Head of caudate nucleus (tissue), 42 donors: ENCODE results near the gene MAP6D1.

Experiments used
- DNase-seq, 42 donors: peaks; one replicate each; pipeline versions ENCODE4 v3.0.0 to v3.0.0-alpha.2; 2020 to 2021; ENCODE audit warnings: mixed read lengths in 7 of 42
- intact Hi-C: fragments of 100-400 bp; cut with DNase I; formaldehyde crosslinking; loops from one replicate; pipeline ENCODE4 v1.15.0; 2022

Gene MAP6D1

DNA sequence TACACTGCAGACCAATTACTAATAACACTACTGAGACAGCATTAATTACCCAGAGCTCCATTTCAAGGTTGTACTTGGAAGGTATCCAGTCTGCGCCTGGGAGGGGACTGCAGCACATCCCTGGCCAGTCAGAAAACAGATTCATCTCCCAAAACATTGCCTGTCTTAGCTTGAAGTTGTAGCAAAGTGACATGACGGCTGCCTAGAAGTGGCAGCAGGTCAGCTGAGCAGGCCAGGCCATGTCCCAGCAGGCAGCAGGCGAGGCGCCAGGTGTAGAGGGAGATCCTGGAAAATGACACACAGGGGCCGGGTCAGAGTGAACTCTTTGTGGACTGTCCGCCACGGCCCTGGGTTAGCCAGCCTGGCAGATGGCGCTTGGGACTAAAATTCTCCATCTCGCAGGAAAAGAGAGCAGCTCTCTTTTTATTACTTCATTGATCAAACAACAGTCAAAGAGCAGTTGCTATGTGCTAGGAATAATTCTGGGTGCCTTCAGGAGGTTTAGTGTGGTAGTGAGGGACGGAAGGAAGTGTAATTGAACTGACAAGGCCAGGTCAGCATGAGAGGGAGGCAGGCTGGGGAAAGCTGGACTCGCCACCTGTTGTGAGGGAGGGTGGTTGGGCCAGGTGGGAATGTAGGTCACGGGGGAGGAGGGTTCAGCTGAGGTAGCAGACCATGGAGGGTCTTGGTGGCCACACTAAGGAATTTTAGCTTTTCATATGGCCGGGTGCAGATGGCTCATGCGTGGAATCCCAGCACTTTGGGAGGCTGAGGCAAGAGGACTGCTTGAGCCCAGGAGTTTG lies 1.3 kb upstream of the MAP6D1 start:
- intact Hi-C loops: loop anchor here (2.0 kb wide), 1 partner anchor 58 kb away; the partner anchor contains the start of gene PARL
- peak in 3 of 42 donors; percentile 12 to 55 (median 48) for DNase-seq

DNA sequence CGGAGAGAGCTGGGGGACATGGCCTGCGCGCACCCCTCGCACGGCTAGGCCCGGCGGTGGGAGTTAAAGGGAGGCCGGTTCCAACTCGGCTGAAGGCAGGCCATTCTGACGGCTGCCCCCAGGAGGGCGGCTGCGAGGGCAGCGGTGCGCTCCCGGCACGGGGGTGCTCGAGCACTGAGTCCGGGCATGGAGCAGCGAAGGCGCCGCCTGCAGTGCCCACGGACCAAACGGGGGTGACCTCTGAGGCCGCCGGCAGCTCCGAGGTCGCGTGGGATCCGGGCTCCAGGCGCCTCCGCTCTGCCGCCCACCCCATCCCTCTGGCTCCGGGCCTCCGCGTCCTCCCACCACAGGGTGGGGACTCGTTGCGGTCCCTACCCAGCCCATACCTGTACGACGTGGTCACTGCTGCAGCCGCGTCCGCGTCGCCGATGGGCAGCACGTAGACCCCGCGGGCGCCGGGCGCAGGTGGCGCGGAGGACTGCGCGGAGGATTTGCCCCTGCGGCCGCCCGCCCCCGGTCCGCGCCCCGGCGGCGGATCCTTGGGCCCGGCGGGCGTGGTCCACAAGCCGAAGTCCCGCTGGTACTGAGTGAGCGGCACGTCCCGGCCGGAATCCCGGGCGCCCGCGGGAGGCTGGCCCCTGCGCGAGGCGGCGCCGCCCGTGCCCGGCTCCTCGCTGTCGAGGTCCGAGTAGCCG lies 469 bp downstream of the MAP6D1 start:
- DNase-seq: peak in 26 of 42 donors; percentile 14 to 72 (median 50)

DNA sequence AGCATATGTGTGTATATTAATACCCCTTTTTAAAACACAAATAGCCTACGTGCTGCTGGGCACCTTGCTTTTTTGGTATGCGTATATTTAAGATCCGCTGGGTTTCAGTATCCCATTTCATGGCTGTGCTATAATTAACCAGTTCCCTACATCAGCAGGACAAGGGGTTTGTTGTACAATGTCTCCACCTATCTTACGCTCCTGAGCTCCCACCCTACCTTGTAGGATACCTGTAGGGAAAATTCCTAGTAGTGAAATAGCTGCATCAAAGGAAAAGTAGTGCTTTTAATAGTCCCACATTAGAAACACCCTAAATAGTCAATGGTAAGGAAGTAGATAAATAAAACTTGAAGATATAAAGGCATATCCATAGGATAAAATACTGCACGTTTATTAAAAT lies 1.4 kb downstream of the MAP6D1 start:
- intact Hi-C loops: no loop called here
- peak in 3 of 42 donors; percentile 4 to 43 (median 25) for DNase-seq

More for the DNA sequence above, 469 bp downstream of the MAP6D1 start:
- intact Hi-C loops: no loop called here

DNA sequence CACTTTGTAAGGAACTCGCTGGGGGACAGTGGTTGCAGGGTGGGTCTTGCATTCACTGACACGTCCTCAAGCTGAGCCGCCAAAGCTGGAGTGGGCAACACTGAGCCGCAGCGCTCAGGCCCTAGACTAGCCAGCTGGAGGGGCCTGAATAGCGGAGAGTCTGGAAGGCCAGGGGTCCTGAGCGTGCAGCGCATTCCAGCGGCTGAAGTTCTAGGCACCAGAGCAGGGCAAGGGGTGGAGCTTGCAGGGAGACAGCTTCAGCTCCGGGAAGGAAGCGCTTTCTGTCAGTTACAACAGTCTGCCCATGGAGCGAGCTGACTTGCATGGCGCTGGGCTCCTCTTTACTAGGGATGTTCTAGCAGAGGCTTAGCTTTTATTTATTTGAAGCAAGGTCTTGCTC lies 2.7 kb downstream of the MAP6D1 start:
- intact Hi-C loops: no loop called here
- peak in 38 of 42 donors; percentile 31 to 86 (median 72) for DNase-seq

DNA sequence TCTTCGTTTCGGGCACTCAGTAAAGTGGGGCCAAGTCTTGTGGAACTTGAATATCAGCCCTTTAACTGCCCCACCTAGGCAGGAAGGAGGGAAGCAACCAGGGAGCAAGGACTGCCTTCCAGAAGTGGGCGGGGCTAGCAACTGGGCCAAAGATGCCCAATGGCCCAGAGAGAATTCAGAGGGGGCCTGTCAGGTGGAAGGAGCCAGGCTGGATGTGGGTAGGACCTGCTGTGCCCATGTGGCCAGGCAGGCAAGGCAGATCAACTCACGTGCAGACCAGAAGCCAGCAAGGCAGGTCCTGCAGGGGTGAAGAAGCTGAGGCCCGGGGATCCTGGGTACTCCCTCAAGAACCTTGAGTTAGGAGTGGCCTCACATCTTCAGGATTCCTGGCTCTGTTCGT lies 5.5 kb downstream of the MAP6D1 start:
- DNase-seq: peak in 7 of 42 donors; percentile 5 to 35 (median 14)
- intact Hi-C loops: no loop called here

DNA sequence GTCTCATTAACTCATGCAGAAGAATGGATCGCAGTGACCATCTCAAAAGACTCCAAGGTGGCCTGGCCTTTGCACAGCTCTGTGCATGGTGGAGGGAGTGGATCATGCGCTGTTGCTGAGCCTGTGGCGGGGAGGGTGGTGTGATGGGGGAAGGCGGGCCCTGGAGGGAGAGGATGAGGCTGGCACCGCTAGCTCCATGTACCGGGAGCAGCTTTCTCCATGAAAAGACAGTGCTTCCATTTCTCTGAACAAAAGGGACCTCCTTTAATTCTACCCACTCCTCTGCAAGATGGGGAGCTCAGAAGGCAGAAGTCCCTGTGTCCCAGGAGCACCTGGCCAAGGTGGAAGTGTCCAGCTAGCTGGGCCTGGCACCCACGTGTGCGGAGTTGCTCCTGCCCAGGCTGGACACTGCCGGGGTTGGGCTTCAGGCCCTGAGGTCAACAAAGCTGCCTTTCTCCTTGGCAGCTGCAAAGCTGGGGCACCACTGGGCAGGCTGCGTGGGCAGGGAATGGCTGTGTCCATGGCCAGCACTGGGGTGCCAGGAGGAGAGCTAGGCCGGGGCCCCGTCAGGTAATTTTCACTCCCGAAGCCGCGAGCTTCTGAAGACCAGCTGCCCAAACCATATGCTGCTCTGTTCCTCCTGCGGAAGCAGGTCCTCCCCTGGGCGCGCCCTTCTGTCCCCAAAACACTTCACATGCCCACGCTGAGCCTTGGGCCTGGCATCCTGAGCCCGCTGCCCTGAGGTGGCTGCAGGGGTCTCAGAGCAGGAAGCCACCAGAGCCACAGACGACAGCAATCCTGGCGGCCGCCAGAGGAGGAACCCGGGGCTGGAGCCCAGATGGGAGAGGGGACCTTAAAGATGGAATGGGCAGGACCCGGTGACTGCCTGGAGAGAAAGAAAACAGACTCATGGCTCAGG lies 6.4 kb downstream of the MAP6D1 start:
- intact Hi-C loops: no loop called here

DNA sequence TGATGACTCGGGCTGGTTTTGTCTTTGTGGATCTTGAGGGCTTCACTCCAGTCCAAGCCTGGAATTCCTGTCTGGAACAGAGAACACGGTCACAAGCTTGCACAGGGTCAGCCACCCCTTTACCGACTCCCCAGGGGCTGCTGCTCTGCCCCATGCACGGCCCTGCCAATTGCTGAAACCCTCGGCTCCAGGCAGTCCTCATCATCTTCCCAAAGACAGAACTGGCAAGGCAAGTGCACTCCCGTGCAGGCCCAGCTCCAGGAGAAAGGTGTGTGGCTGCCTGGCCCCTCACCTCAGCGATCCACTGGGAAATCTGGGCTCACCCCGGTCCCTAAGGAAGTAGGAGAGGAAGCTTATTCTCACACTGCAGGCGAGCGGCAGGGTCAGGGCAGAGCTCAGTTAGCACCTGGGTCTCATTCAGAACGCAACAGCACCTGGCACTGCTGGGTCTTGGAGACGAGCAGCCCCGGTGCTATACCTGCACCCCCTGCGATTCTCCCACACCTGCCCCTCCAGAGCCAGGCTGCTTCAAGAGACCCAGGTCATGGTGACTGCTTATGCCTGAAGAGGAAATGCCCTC lies 7.2 kb downstream of the MAP6D1 start:
- intact Hi-C loops: no loop called here
- peak in 2 of 42 donors; percentile 13 to 38 for DNase-seq

More for the DNA sequence above, 6.4 kb downstream of the MAP6D1 start:
- DNase-seq: peak; percentile 74 to 97 (median 90)

DNA sequence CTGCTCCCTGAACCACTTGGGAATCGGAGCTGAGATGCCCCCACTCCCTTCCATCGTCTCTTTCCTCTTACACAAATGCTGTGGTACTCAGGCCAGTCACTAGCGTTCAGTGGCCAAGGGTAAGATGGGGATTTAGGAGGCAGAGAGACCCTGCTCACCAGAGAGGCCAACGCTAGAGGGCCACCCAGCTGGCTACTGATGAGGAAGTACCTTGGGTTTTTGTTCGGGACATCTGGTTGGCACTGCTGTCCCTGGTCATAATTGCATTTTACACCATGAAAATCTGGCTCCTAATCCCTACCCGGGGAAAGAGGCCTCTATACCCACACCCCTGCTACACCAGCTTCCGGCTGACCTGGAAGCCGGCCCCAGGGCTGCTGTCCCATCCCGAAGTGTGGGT lies 7.7 kb downstream of the MAP6D1 start:
- intact Hi-C loops: no loop called here
- peak in 3 of 42 donors; percentile 12 to 25 (median 15) for DNase-seq

DNA sequence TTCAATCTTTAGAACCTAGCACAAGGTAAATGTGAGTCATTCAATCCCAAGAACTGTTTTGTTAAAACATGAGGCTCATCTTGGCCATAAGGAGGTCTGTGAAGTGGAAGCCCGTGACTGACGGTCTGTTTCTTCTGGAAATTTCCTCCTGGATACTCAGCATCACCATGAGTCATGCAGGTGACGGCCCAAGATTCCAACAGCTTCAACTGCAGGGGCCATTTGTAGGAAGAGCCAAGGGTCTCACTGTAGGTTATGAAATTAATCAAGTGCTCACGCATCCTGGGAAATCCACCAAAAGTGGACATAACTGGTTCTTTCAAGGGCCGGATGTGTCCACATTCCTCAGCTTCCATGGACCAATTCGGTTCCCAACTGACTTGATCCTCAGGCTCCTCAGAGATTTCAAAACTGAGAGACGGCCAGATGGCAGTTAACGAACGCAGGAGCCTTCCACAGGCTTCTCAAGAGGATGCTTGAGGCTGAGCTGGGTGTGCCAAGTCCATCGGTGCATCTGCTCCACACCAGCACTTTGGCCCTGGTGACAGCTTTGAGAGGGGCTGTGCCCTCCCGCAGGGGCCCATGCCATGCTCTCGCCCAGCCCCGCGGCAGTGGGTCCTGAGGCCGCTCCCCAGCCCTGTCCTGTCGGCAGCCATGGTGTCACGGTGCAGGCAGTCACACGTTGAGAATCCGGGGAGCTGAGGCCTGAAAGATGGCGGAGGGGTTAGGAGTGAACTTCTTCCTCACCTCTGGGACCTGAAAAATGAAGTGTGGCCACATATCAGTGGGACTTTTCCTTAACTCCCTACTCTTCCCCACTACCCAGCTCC lies 8.5 kb downstream of the MAP6D1 start:
- peak in 6 of 42 donors; percentile 1 to 35 (median 14) for DNase-seq
- intact Hi-C loops: no loop called here

DNA sequence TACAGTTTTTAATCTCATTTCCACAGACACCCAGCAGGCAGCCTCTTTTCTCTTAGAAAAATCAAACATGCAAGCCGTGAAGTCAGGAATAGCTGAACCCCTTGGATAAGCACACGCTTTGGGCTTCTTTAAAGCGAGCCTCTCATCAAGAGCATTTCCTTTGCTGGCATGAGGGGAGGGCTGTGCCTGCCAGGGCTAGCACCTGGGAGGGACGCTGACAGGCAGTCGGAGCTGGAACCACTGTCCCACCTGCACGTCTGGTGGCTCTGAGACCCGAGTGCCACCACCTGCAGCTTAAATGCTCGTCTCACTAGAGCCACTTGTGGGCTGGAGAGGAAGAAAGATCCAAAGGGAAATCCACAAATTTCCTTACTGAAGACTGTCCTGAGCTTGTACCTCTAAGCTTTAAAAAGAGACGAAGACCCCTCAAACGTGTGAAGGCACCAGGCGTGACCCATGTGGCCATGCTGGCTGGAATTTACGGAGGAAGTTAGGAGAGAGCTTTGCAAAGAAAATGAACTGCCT lies 9.4 kb downstream of the MAP6D1 start:
- intact Hi-C loops: no loop called here

DNA sequence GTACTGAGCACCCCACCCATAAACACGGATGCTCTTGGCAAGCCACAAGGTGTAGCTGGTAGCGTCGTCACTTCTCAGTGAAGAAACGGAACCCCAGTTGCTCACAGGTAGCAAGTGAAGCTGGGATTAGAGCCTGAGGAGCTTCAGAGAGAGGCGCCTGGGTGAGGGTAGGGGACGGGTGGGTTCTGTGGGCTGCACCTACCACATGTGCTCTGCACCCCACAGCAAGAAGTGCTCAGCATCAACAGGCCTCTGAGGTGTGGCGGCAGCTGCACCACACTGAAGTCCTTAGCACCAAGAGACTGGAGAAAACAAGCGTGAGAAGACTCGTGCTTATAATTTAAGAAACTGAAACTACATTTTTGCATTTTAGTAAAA lies 9.8 kb downstream of the MAP6D1 start:
- DNase-seq: peak in 1 of 42 donors; percentile 31
- intact Hi-C loops: no loop called here

More for the DNA sequence above, 9.4 kb downstream of the MAP6D1 start:
- peak in 5 of 42 donors; percentile 9 to 37 (median 13) for DNase-seq

DNA sequence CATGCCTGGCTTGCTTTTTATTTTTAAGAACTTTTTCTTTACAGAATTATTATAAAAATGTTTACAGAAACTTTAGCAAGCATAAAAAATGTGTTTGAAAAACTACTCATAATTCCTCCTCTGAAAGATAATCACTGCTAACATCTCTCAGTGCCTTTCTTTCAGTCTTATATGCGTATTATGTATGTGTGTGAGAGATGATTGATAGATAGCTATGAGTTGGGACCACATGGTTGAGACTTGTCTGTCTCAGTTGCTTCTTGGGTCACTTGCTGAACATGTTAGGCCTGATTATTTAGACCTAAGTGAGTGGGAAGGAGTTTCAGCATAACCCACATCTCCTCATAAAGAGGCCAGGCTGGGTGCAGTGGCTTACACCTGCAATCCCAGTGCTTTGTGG lies 11.1 kb downstream of the MAP6D1 start:
- peak in 1 of 42 donors; percentile 14 for DNase-seq
- intact Hi-C loops: no loop called here

DNA sequence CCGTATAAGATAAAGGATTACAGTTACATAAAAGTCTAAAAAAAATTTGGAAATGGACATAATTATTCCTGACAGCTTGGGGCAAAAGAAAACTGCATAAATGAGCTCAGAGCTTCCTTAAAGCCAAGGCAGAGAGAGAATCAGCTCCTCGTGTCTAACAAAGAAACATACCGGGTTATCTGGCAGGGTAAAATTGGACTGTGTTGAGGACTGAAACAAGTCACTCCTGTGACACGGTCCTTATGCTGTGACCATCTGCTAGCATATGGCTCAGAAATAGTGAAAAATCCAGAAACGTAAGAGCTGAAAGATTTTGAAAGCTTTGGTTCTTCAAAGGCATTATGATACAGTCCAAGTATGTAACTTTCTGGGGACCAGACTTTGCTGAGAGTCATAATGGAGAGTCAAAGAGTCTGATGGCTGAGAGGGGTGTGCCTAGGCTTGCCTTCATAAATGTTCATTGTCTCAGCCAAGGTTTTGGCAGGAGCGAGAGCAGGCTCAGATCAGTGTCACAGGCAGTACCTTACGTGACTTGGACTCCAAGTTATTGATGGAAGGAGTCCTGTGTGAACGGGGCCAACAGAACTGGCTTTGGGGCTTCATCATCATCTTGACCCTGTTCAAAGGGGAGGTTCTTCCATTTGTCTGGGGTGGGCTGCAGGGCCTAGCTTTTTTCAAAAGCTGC lies 12.5 kb downstream of the MAP6D1 start:
- peak in 35 of 42 donors; percentile 26 to 87 (median 62) for DNase-seq

DNA sequence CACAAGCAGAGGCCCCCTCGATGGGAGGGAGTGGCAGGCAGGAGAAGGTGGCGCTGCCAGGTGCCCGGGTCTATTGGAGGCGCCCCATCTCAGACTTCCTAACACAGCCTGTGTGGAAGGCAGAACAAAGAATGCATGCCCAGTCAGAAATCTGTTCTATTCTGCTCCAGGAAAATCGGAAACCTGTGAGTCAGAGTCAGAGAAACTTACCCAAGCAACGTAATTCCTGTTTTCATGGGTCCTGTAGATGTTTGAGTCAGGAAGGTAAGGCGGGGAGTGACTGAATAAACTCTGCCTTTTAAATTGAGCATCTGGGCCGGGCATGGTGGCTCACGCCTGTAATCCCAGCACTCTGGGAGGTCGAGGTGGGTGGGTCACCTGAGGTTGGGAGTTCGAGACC lies 13.7 kb downstream of the MAP6D1 start:
- DNase-seq: peak in 7 of 42 donors; percentile 3 to 32 (median 8)

More for the DNA sequence above, 12.5 kb downstream of the MAP6D1 start:
- intact Hi-C loops: no loop called here

DNA sequence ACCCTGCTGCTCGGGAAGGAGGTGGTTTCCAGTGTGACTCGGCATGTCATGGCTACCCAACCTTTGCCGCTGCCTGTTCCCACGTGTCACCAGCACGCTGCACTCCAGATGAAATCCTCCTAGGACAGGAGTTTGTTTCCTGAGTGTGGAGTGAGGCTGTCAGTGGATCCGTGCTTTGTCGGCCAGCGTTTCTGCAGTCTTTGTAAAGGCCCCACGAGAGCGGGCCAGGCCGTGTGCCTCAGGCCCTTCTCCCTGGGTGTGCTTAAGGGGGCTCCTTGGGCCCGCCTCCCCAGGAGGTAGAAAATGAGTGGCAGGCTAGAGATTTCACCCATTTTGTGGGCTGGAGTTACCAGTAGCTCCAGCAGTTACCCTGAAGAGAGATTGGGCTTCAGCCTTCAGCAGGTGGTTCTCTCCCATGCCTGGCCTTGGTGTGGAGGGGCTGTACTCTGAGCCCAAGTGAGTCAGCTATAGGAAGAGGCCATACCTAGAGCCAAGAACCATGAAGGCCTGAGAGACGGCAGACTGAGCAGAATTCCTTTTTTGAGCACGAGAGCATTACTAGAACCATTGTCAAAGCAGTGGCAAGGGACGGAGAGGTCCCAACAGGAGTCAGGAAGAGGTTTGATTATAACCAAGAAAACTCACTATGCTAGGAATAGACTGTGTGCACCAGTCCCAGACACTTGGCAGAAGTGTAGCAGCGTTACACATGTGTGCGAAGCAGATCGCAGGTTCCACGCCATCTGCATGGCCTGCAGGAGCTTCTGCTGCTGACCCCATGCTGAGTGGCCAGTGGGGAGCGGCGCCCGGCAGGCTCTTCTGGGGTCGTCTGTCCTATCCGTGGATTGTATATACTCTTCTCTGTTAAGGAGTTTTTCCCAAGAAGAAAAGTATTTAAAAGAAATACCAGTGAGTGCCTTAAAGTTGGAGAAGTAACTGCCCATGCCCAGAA lies 14.5 kb downstream of the MAP6D1 start:
- intact Hi-C loops: no loop called here

More for the DNA sequence above, 13.7 kb downstream of the MAP6D1 start:
- intact Hi-C loops: no loop called here

DNA sequence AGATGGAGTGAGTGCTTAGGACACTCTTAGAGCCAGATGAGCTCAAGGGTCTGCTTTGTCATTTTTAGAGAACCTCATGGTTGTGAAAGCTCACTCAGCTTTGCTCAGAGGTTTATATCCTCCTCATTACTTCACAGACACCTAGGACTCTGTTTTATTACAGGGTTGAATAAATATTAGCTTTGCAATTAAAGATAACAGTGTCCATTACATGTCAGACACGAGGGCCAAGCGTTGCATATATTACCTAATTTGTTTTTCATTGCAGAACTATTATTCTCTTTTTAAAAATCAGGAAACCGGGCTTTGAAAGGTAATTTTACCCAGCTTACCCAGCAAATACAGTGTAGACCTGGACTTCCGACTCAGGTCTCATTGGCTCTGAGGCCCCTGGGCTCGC lies 16.1 kb downstream of the MAP6D1 start:
- intact Hi-C loops: no loop called here
- DNase-seq: peak in 2 of 42 donors; percentile 4 to 9

More for the DNA sequence above, 14.5 kb downstream of the MAP6D1 start:
- DNase-seq: peak in 4 of 42 donors; percentile 3 to 28 (median 11)
